Activated CD8-positive, alpha-beta T cell treated with anti-CD3 and anti-CD28 coated beads for 36 hours (primary cell): ENCODE measurements around the gene PTPN4. TPM values are rescaled to one million over a fixed set of nuclear protein-coding genes. Genes with fewer than 3 reads are reported as not detected.

Experiments
- ATAC-seq: fragments of 200-7000 bp; cut with Tn5 transposase; one replicate; pipeline ENCODE4 v1.10.0; 2021; ENCODE audit warnings: mild to moderate bottlenecking, moderate library complexity
- CTCF ChIA-PET: fragments of 350-600 bp; sonication (Branson Sonifier 250); formaldehyde crosslinking; loops from one replicate; lab custom pipeline; 2021; ENCODE audit warnings: antibody characterized with exemption; lab: Charles Lee
- POLR2A ChIA-PET: fragments of 350-600 bp; sonication (Branson Sonifier 250); formaldehyde crosslinking; loops from one replicate; lab custom pipeline; 2021; ENCODE audit warnings: antibody characterized with exemption; lab: Charles Lee
- DNase-seq: peaks from one replicate; pipeline ENCODE4 v3.0.0-alpha.2; 2020
- H3K27ac Mint-ChIP-seq: one replicate; pipeline ENCODE4 v1.8.0; 2021; ENCODE audit warnings: mild to moderate bottlenecking, mixed read lengths
- H3K27me3 Mint-ChIP-seq: one replicate; pipeline ENCODE4 v1.8.0; 2021; ENCODE audit warnings: mixed read lengths
- H3K36me3 Mint-ChIP-seq: one replicate; pipeline ENCODE4 v1.8.0; 2021; ENCODE audit warnings: low read depth, mixed read lengths
- H3K4me1 Mint-ChIP-seq: one replicate; pipeline ENCODE4 v1.8.0; 2021; ENCODE audit warnings: low read depth, mixed read lengths
- H3K4me3 Mint-ChIP-seq: one replicate; pipeline ENCODE4 v1.8.0; 2021; ENCODE audit warnings: mild to moderate bottlenecking, moderate library complexity, mixed read lengths
- H3K9me3 Mint-ChIP-seq: one replicate; pipeline ENCODE4 v1.8.0; 2021; ENCODE audit warnings: mixed read lengths
- intact Hi-C: fragments of 100-400 bp; cut with micrococcal nuclease; formaldehyde crosslinking; loops from one replicate; pipeline ENCODE4 v1.10.0; 2022
- total RNA-seq, 2 experiments: library from RNA; stranded (reverse); gene quantifications; one replicate each; pipeline ENCODE4 v1.2.3, GENCODE V29; 2021
- TF ChIP-seq, protein P1 (sequence below): fragments of 200-600 bp; IDR thresholded peaks from one replicate; pipeline ENCODE4 v1.8.0; 2022; ENCODE audit warnings: antibody characterized with exemption, mild to moderate bottlenecking

PTPN4 gene
- total RNA-seq, 2 experiments from 2014 or later, result 34.4 to 40.2 TPM

GRCh38 chr2:119771331-119771730 lies 11.6 kb downstream of the PTPN4 start:
- peaks cover 9% of the 10 kb centered on the region for H3K36me3 Mint-ChIP-seq
- CTCF ChIA-PET, result interaction anchor here (0.9 to 2.3 kb wide), 2 partner anchors 10 to 83 kb away, joined by 4 to 6 read pairs; no protein-coding TSS in a partner anchor
- H3K4me3 Mint-ChIP-seq, result no peak overlapping the region
- ATAC-seq (no peak), DNase-seq (no peak)
- intact Hi-C loops, result no loop called here
- H3K27me3 Mint-ChIP-seq, result no peaks in the 10 kb centered on the region
- H3K4me1 Mint-ChIP-seq, result peaks cover 32% of the 10 kb centered on the region
- POLR2A ChIA-PET, result interaction anchor here (1.0 to 1.7 kb wide), 2 partner anchors 10 to 12 kb away, joined by 3 to 7 read pairs; no protein-coding TSS in a partner anchor
- TF ChIP-seq, protein P1, sequence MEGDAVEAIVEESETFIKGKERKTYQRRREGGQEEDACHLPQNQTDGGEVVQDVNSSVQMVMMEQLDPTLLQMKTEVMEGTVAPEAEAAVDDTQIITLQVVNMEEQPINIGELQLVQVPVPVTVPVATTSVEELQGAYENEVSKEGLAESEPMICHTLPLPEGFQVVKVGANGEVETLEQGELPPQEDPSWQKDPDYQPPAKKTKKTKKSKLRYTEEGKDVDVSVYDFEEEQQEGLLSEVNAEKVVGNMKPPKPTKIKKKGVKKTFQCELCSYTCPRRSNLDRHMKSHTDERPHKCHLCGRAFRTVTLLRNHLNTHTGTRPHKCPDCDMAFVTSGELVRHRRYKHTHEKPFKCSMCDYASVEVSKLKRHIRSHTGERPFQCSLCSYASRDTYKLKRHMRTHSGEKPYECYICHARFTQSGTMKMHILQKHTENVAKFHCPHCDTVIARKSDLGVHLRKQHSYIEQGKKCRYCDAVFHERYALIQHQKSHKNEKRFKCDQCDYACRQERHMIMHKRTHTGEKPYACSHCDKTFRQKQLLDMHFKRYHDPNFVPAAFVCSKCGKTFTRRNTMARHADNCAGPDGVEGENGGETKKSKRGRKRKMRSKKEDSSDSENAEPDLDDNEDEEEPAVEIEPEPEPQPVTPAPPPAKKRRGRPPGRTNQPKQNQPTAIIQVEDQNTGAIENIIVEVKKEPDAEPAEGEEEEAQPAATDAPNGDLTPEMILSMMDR, result no peak
- peaks cover 1% of the 10 kb centered on the region for H3K9me3 Mint-ChIP-seq
- H3K27ac Mint-ChIP-seq, result no peak overlapping the region

GRCh38 chr2:119772128-119772527 lies 12.4 kb downstream of the PTPN4 start:
- Mint-ChIP-seq H3K4me3 (no peak overlapping the region), H3K27ac (no peak overlapping the region), H3K4me1 (peaks cover 36% of the 10 kb centered on the region), H3K36me3 (peaks cover 7% of the 10 kb centered on the region), H3K9me3 (peaks cover 1% of the 10 kb centered on the region), H3K27me3 (no peaks in the 10 kb centered on the region)
- POLR2A ChIA-PET, result interaction anchor here (0.7 to 1.0 kb wide), 2 partner anchors 13 to 14 kb away, joined by 3 read pairs; partner anchors contain the start of gene PTPN4
- intact Hi-C loops, result no loop called here
- TF ChIP-seq, protein P1, result no peak
- ATAC-seq (no peak), DNase-seq (no peak)
- CTCF ChIA-PET, result interaction anchor here (1.1 kb wide), 1 partner anchor 403 kb away, joined by 3 read pairs; no protein-coding TSS in a partner anchor

DNA sequence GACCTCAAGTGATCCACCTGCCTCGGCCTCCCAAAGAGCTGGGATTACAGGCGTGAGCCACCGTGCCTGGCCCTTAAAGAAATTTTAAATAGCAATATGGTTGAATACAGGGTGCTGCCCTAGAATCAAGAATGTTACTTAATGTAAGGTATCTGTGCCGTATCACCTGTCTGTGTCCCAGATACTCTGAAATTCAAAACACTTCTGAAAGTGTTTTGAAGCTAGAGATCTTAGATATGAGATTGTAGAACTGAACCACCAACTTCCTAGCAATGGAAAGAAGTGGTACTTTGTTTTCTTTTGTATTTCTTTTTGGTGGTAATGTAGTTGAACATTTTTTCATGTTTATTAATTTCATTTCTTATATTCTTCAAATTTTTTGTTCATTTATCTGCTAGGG lies 13.0 kb downstream of the PTPN4 start:
- H3K9me3 Mint-ChIP-seq, result peaks cover 1% of the 10 kb centered on the region
- H3K27me3 Mint-ChIP-seq, result no peaks in the 10 kb centered on the region
- intact Hi-C loops, result no loop called here
- ATAC-seq, result peak; percentile 49
- peaks cover 7% of the 10 kb centered on the region for H3K36me3 Mint-ChIP-seq
- H3K4me1 Mint-ChIP-seq, result peaks cover 39% of the 10 kb centered on the region
- TF ChIP-seq, protein P1, result no peak
- no peak overlapping the region for H3K27ac Mint-ChIP-seq
- no peak overlapping the region for H3K4me3 Mint-ChIP-seq
- ChIA-PET POLR2A (interaction anchor here (0.7 to 1.0 kb wide), 2 partner anchors 13 to 14 kb away, joined by 3 read pairs; partner anchors contain the start of gene PTPN4), CTCF (interaction anchor here (1.1 kb wide), 1 partner anchor 403 kb away, joined by 3 read pairs; no protein-coding TSS in a partner anchor)
- DNase-seq, result no peak

DNA sequence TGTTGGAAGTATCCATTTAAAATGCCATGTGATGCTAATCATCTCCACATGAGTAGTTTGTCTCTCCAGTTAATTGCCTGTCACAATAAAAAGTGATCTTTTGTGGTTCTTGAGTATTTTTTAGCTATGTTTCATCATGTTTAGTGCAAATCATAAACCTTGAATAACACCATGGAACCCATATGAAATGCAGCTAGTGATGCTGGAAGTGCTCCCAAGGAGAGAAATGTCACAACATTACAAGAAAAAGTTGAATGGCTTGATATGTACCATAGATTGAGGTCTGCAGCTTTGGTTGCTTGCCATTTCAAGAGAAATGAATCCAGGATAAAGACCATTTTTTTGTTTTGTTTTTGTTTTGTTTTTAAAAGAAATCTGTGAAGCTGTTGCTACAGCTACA lies 14.3 kb downstream of the PTPN4 start:
- H3K27me3 Mint-ChIP-seq, result no peaks in the 10 kb centered on the region
- CTCF ChIA-PET, result interaction anchor here (0.9 kb wide), 1 partner anchor 32 kb away, joined by 3 read pairs; no protein-coding TSS in a partner anchor
- TF ChIP-seq, protein P1, result no peak
- ATAC-seq (no peak), DNase-seq (no peak)
- POLR2A ChIA-PET, result no interaction called here
- H3K4me1 Mint-ChIP-seq, result peaks cover 42% of the 10 kb centered on the region
- peaks cover 7% of the 10 kb centered on the region for H3K36me3 Mint-ChIP-seq
- intact Hi-C loops, result no loop called here
- no peak overlapping the region for H3K27ac Mint-ChIP-seq
- peaks cover 1% of the 10 kb centered on the region for H3K9me3 Mint-ChIP-seq
- no peak overlapping the region for H3K4me3 Mint-ChIP-seq

- ChIA-PET CTCF (no interaction called here), POLR2A (interaction anchor here (1.3 kb wide), 1 partner anchor 23 kb away, joined by 3 read pairs; no protein-coding TSS in a partner anchor)
- TF ChIP-seq, protein P1, result no peak
- no peak overlapping the region for H3K27ac Mint-ChIP-seq
- DNase-seq, result no peak
- intact Hi-C loops, result no loop called here
- peaks cover 44% of the 10 kb centered on the region for H3K4me1 Mint-ChIP-seq
- H3K9me3 Mint-ChIP-seq, result peaks cover 1% of the 10 kb centered on the region
- H3K27me3 Mint-ChIP-seq, result no peaks in the 10 kb centered on the region
- H3K36me3 Mint-ChIP-seq, result peaks cover 7% of the 10 kb centered on the region
- ATAC-seq, result no peak
- no peak overlapping the region for H3K4me3 Mint-ChIP-seq
Observed at GRCh38 chr2:119775102-119775501, 15.4 kb downstream of the PTPN4 start.
